Measurements from ENCODE around the gene ZDHHC14.
"Not testable (repeated sequence)": the region's sequence is repeated elsewhere in the genome, so short reads cannot be mapped to it uniquely, and the experiment has no call there.

ZDHHC14 gene

GRCh38 chr6:157716251-157716995 is 335.4 kb downstream of the ZDHHC14 start:
- Histone ChIP-seq H3K27me3 (ENCODE audit: insufficient read depth, insufficient read length) (no peaks in the 10 kb centered on the region), H3K9ac (ENCODE audit: insufficient read length, low read depth) (no peak overlapping the region), H3K36me3 (ENCODE audit: insufficient read depth, insufficient read length, low read length) (no peaks in the 10 kb centered on the region), H3K9me3 (ENCODE audit: insufficient read depth, low read length) (no peaks in the 10 kb centered on the region), H3K4me3 (ENCODE audit: insufficient read length, low read depth) (no peak overlapping the region), H3K4me1 (ENCODE audit: insufficient read depth, insufficient read length) (peaks cover 3% of the 10 kb centered on the region)
- DNase-seq (ENCODE audit: low read depth, low spot score), result no peak
- TF ChIP-seq ZNF274 (IDR thresholded peaks at IDR 0.05; ENCODE audit: low read depth, low read length), result no peak
- no peak for TF ChIP-seq SUZ12 (IDR thresholded peaks at IDR 0.05; ENCODE audit: extremely low read depth, insufficient read depth, insufficient read length)
- TF ChIP-seq YY1 (IDR thresholded peaks at IDR 0.05; ENCODE audit: insufficient read depth, insufficient read length), result no peak

- no peaks in the 10 kb centered on the region for H3K27me3 ChIP-seq (ENCODE audit: insufficient read depth, insufficient read length)
- DNase-seq (ENCODE audit: low read depth, low spot score), result no peak
- no peak for TF ChIP-seq SUZ12 (IDR thresholded peaks at IDR 0.05; ENCODE audit: extremely low read depth, insufficient read depth, insufficient read length)
- TF ChIP-seq ZNF274 (IDR thresholded peaks at IDR 0.05; ENCODE audit: low read depth, low read length), result no peak
- TF ChIP-seq YY1 (IDR thresholded peaks at IDR 0.05; ENCODE audit: insufficient read depth, insufficient read length), result no peak
- H3K36me3 ChIP-seq (ENCODE audit: insufficient read depth, insufficient read length, low read length), result no peaks in the 10 kb centered on the region
- H3K9ac ChIP-seq (ENCODE audit: insufficient read length, low read depth), result no peak overlapping the region
- no peak overlapping the region for H3K4me3 ChIP-seq (ENCODE audit: insufficient read length, low read depth)
- no peaks in the 10 kb centered on the region for H3K9me3 ChIP-seq (ENCODE audit: insufficient read depth, low read length)
- no peaks in the 10 kb centered on the region for H3K4me1 ChIP-seq (ENCODE audit: insufficient read depth, insufficient read length)
Measured at GRCh38 chr6:157717340-157717748, 336.4 kb downstream of the ZDHHC14 start.

- H3K36me3 ChIP-seq (ENCODE audit: insufficient read depth, insufficient read length, low read length), result no peaks in the 10 kb centered on the region
- no peak for DNase-seq (ENCODE audit: low read depth, low spot score)
Measured at GRCh38 chr6:157718503-157719187, 337.7 kb downstream of the ZDHHC14 start.

GRCh38 chr6:157720964-157721363 is 340.0 kb downstream of the ZDHHC14 start:
- peaks cover 19% of the 10 kb centered on the region for H3K9me3 ChIP-seq (ENCODE audit: insufficient read depth, low read length)
- H3K9ac ChIP-seq (ENCODE audit: insufficient read length, low read depth); H3K4me1 ChIP-seq (ENCODE audit: insufficient read depth, insufficient read length); H3K27me3 ChIP-seq (ENCODE audit: insufficient read depth, insufficient read length); DNase-seq (ENCODE audit: low read depth, low spot score); H3K36me3 ChIP-seq (ENCODE audit: insufficient read depth, insufficient read length, low read length); H3K4me3 ChIP-seq (ENCODE audit: insufficient read length, low read depth): not testable (repeated sequence)

More at GRCh38 chr6:157718503-157719187, 337.7 kb downstream of the ZDHHC14 start:
- H3K4me3 ChIP-seq (ENCODE audit: insufficient read length, low read depth), result no peak overlapping the region
- no peaks in the 10 kb centered on the region for H3K27me3 ChIP-seq (ENCODE audit: insufficient read depth, insufficient read length)
- H3K4me1 ChIP-seq (ENCODE audit: insufficient read depth, insufficient read length), result no peaks in the 10 kb centered on the region
- no peaks in the 10 kb centered on the region for H3K9me3 ChIP-seq (ENCODE audit: insufficient read depth, low read length)
- no peak overlapping the region for H3K9ac ChIP-seq (ENCODE audit: insufficient read length, low read depth)
- no peak for TF ChIP-seq SUZ12 (IDR thresholded peaks at IDR 0.05; ENCODE audit: extremely low read depth, insufficient read depth, insufficient read length)
- TF ChIP-seq YY1 (IDR thresholded peaks at IDR 0.05; ENCODE audit: insufficient read depth, insufficient read length), result no peak
- no peak for TF ChIP-seq ZNF274 (IDR thresholded peaks at IDR 0.05; ENCODE audit: low read depth, low read length)

GRCh38 chr6:157721426-157721825 is 340.4 kb downstream of the ZDHHC14 start:
- H3K27me3 ChIP-seq (ENCODE audit: insufficient read depth, insufficient read length), result no peaks in the 10 kb centered on the region
- no peak for TF ChIP-seq SUZ12 (IDR thresholded peaks at IDR 0.05; ENCODE audit: extremely low read depth, insufficient read depth, insufficient read length)
- TF ChIP-seq ZNF274 (IDR thresholded peaks at IDR 0.05; ENCODE audit: low read depth, low read length), result no peak
- no peak for TF ChIP-seq YY1 (IDR thresholded peaks at IDR 0.05; ENCODE audit: insufficient read depth, insufficient read length)
- no peak overlapping the region for H3K4me3 ChIP-seq (ENCODE audit: insufficient read length, low read depth)
- H3K9me3 ChIP-seq (ENCODE audit: insufficient read depth, low read length), result peaks cover 19% of the 10 kb centered on the region
- H3K9ac ChIP-seq (ENCODE audit: insufficient read length, low read depth), result no peak overlapping the region
- no peak for DNase-seq (ENCODE audit: low read depth, low spot score)
- H3K4me1 ChIP-seq (ENCODE audit: insufficient read depth, insufficient read length), result no peaks in the 10 kb centered on the region
- H3K36me3 ChIP-seq (ENCODE audit: insufficient read depth, insufficient read length, low read length), result no peaks in the 10 kb centered on the region

- no peaks in the 10 kb centered on the region for H3K4me1 ChIP-seq (ENCODE audit: insufficient read depth, insufficient read length)
- H3K9me3 ChIP-seq (ENCODE audit: insufficient read depth, low read length), result peaks cover 19% of the 10 kb centered on the region
- H3K4me3 ChIP-seq (ENCODE audit: insufficient read length, low read depth), result no peak overlapping the region
- H3K9ac ChIP-seq (ENCODE audit: insufficient read length, low read depth), result no peak overlapping the region
- no peaks in the 10 kb centered on the region for H3K27me3 ChIP-seq (ENCODE audit: insufficient read depth, insufficient read length)
- no peaks in the 10 kb centered on the region for H3K36me3 ChIP-seq (ENCODE audit: insufficient read depth, insufficient read length, low read length)
- TF ChIP-seq ZNF274 (IDR thresholded peaks at IDR 0.05; ENCODE audit: low read depth, low read length), result no peak
- TF ChIP-seq YY1 (IDR thresholded peaks at IDR 0.05; ENCODE audit: insufficient read depth, insufficient read length), result no peak
- no peak for TF ChIP-seq SUZ12 (IDR thresholded peaks at IDR 0.05; ENCODE audit: extremely low read depth, insufficient read depth, insufficient read length)
- DNase-seq (ENCODE audit: low read depth, low spot score), result no peak
Measured at GRCh38 chr6:157721830-157722229, 340.8 kb downstream of the ZDHHC14 start.

GRCh38 chr6:157723376-157723775 is 342.4 kb downstream of the ZDHHC14 start:
- no peak overlapping the region for H3K9ac ChIP-seq (ENCODE audit: insufficient read length, low read depth)

More at GRCh38 chr6:157723376-157723775, 342.4 kb downstream of the ZDHHC14 start:
- peaks cover 19% of the 10 kb centered on the region for H3K9me3 ChIP-seq (ENCODE audit: insufficient read depth, low read length)
- DNase-seq (ENCODE audit: low read depth, low spot score), result no peak
- no peaks in the 10 kb centered on the region for H3K4me1 ChIP-seq (ENCODE audit: insufficient read depth, insufficient read length)
- no peaks in the 10 kb centered on the region for H3K27me3 ChIP-seq (ENCODE audit: insufficient read depth, insufficient read length)
- no peaks in the 10 kb centered on the region for H3K36me3 ChIP-seq (ENCODE audit: insufficient read depth, insufficient read length, low read length)
- H3K4me3 ChIP-seq (ENCODE audit: insufficient read length, low read depth), result no peak overlapping the region
- TF ChIP-seq YY1 (IDR thresholded peaks at IDR 0.05; ENCODE audit: insufficient read depth, insufficient read length) (no peak), SUZ12 (IDR thresholded peaks at IDR 0.05; ENCODE audit: extremely low read depth, insufficient read depth, insufficient read length) (no peak), ZNF274 (IDR thresholded peaks at IDR 0.05; ENCODE audit: low read depth, low read length) (no peak)
